GM21717 (cell line): ENCODE data around the gene OBI1.
A peak's percentile ranks its signal among the peaks of the same experiment; 100 is the strongest.
"Not testable (repeated sequence)": the region's sequence is repeated elsewhere in the genome, so short reads cannot be mapped to it uniquely, and the experiment has no call there.

Experiments used
- ATAC-seq: cut with Tn5 transposase; IDR thresholded peaks from one replicate; pipeline ENCODE4 v1.9.1; 2021; ENCODE audit warnings: mild to moderate bottlenecking, moderate library complexity; ENCODE audit not compliant: unreplicated experiment

OBI1 gene

GRCh38 chr13:78649997-78650716 lies 8.8 kb downstream of the OBI1 start:
- no peak for ATAC-seq

GRCh38 chr13:78647109-78647678 lies 11.8 kb downstream of the OBI1 start:
- not testable (repeated sequence) for ATAC-seq

- peak; percentile 72 for ATAC-seq
Observed at GRCh38 chr13:78638216-78638615, 20.7 kb downstream of the OBI1 start.

- no peak for ATAC-seq
Observed at GRCh38 chr13:78636495-78636894, 22.5 kb downstream of the OBI1 start.

- ATAC-seq, result no peak
Observed at GRCh38 chr13:78632996-78633395, 26.0 kb downstream of the OBI1 start.

GRCh38 chr13:78631077-78631476 lies 27.9 kb downstream of the OBI1 start:
- no peak for ATAC-seq

GRCh38 chr13:78630511-78630910 lies 28.4 kb downstream of the OBI1 start:
- no peak for ATAC-seq

GRCh38 chr13:78625384-78625783 lies 33.6 kb downstream of the OBI1 start:
- no peak for ATAC-seq

- no peak for ATAC-seq
Observed at GRCh38 chr13:78623132-78623531, 35.8 kb downstream of the OBI1 start.

GRCh38 chr13:78620936-78621470 lies 38.0 kb downstream of the OBI1 start:
- ATAC-seq, result no peak

GRCh38 chr13:78618411-78618810 lies 40.5 kb downstream of the OBI1 start:
- ATAC-seq, result no peak

- no peak for ATAC-seq
Observed at GRCh38 chr13:78611040-78611439, 47.9 kb downstream of the OBI1 start.

GRCh38 chr13:78610381-78610883 lies 48.5 kb downstream of the OBI1 start:
- no peak for ATAC-seq

- ATAC-seq, result no peak
Observed at GRCh38 chr13:78609464-78610205, 49.3 kb downstream of the OBI1 start.

GRCh38 chr13:78608688-78609463 lies 50.1 kb downstream of the OBI1 start:
- no peak for ATAC-seq

GRCh38 chr13:78608252-78608687 lies 50.7 kb downstream of the OBI1 start:
- ATAC-seq, result no peak

GRCh38 chr13:78607409-78608251 lies 51.3 kb downstream of the OBI1 start:
- ATAC-seq, result no peak

- no peak for ATAC-seq
Observed at GRCh38 chr13:78606471-78607408, 52.2 kb downstream of the OBI1 start.
